LNCaP clone FGC (cell line): ENCODE results near the gene ERBB4.

Experiments
- DNase-seq: peaks from one replicate; pipeline ENCODE4 v3.0.0-alpha.2; 2011; ENCODE audit warnings: low read depth
- H3K4me3 ChIP-seq: 2 replicates; pipeline ENCODE4 v1.5.1; 2011; ENCODE audit warnings: mild to moderate bottlenecking, low read depth, low read length, control low read depth
- CTCF ChIP-seq: IDR thresholded peaks from 2 replicates; pipeline ENCODE4 v1.5.1; 2012; ENCODE audit warnings: mild to moderate bottlenecking; ENCODE audit not compliant: control insufficient read depth, insufficient read depth; ENCODE audit errors: extremely low read depth

ERBB4 gene

GRCh38 chr2:212421556-212422334, 116.9 kb downstream of the ERBB4 start:
- TF ChIP-seq CTCF, result no peak
- H3K4me3 ChIP-seq, result no peak overlapping the region
- DNase-seq, result no peak

- no peak for TF ChIP-seq CTCF
- H3K4me3 ChIP-seq, result no peak overlapping the region
- DNase-seq, result no peak
These were observed 122.5 kb downstream of the ERBB4 start for GRCh38 chr2:212416086-212416485.

- H3K4me3 ChIP-seq, result no peak overlapping the region
- DNase-seq, result no peak
- no peak for TF ChIP-seq CTCF
These were observed 123.8 kb downstream of the ERBB4 start for GRCh38 chr2:212414767-212415211.

GRCh38 chr2:212409560-212409959, 129.0 kb downstream of the ERBB4 start:
- no peak for TF ChIP-seq CTCF
- no peak overlapping the region for H3K4me3 ChIP-seq
- no peak for DNase-seq

- no peak overlapping the region for H3K4me3 ChIP-seq
- TF ChIP-seq CTCF, result no peak
- DNase-seq, result no peak
These were observed 130.1 kb downstream of the ERBB4 start for GRCh38 chr2:212408524-212408923.

- DNase-seq, result no peak
- no peak for TF ChIP-seq CTCF
- no peak overlapping the region for H3K4me3 ChIP-seq
These were observed 131.9 kb downstream of the ERBB4 start for GRCh38 chr2:212406716-212407115.

- peak; percentile 39 for TF ChIP-seq CTCF
- DNase-seq, result no peak
- H3K4me3 ChIP-seq, result no peak overlapping the region
These were observed 136.3 kb downstream of the ERBB4 start for GRCh38 chr2:212402316-212402715.
